Sciatic nerve (tissue), 2 donors: ENCODE data around the gene GNE. TPM values are rescaled to one million over a fixed set of nuclear protein-coding genes. Genes with fewer than 3 reads are reported as not detected.
A peak's percentile ranks its signal among the peaks of the same experiment; 100 is the strongest.
"Not testable (repeated sequence)": the region's sequence is repeated elsewhere in the genome, so short reads cannot be mapped to it uniquely, and the experiment has no call there.

Source experiments
- ATAC-seq: fragments of 200-7000 bp; cut with Tn5 transposase; one replicate; pipeline ENCODE4 v1.9.1; 2020; ENCODE audit warnings: mild to moderate bottlenecking, moderate library complexity
- DNase-seq: peaks from one replicate; pipeline ENCODE4 v3.0.0-alpha.2; 2020; ENCODE audit warnings: low spot score
- intact Hi-C: fragments of 100-400 bp; cut with DNase I; formaldehyde crosslinking; loops from one replicate; pipeline ENCODE4 v1.14.2; 2022
- total RNA-seq: library from RNA; stranded (reverse); fragmentation: NEBNext Ultra II Directional; extraction: Animal tissue kit (Norgen Biotek cat#: 25700); gene quantifications from one replicate; pipeline ENCODE4 v1.2.1, GENCODE V29; 2021
- donor health status: DM: no; HTN: no; CAD: no.
- donor health status: DM: no; HTN: no; CAD: no.

Gene GNE
- total RNA-seq, 1 donor from 2014 or later, result 26.0 TPM

GRCh38 chr9:36177571-36177970, 80.7 kb downstream of the GNE start:
- no peak for ATAC-seq
- intact Hi-C loops, result no loop called here
- DNase-seq, result no peak

- intact Hi-C loops, ATAC-seq: not testable (repeated sequence)
- peak; percentile 13 for DNase-seq
These were observed 81.8 kb downstream of the GNE start for GRCh38 chr9:36176496-36176895.

GRCh38 chr9:36175209-36175608, 83.0 kb downstream of the GNE start:
- ATAC-seq, intact Hi-C loops, DNase-seq: not testable (repeated sequence)

- ATAC-seq (no peak), DNase-seq (no peak)
- intact Hi-C loops, result no loop called here
These were observed 83.5 kb downstream of the GNE start for GRCh38 chr9:36174731-36175130.

DNA sequence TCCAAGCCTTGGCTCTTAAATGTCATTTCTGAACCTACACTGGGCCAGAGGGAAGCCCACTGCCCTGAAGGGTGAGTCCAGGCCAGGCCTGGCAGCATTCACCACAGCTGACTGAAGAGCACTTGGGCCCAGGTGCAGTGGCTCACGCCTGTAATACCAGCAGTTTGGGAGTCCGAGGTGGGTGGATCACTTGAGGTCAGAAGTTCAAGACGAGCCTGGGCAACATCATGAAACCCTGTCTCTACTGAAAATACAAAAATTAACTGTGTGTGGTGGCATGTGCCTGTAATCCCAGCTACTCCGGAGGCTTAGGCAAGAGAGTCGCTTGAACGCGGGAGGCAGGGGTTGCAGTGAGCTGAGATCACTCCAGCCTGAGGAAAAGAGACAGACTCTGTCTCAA, 84.0 kb downstream of the GNE start:
- intact Hi-C loops, result no loop called here
- no peak for ATAC-seq
- DNase-seq, result peak; percentile 25

DNA sequence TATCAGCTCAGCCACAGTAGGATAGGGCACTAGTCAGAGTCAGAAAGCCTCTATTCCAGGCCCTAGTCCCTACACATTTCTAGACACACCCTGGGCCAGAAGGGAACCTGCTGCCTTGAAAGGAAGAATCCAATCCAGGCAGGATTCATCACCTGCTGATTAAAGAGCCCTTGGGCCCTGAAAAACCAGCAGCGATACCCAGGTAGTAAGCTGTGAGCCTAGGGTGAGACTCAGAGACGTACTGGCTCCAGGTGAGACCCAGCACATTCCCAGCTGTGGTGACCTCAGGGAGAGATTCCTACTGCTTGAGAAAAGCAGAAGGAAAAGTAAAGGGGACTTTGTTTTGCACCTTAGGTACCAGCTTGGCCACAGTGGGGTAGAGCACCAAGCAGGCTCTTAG, 84.4 kb downstream of the GNE start:
- DNase-seq (peak; percentile 13), ATAC-seq (no peak)
- intact Hi-C loops, result no loop called here

DNA sequence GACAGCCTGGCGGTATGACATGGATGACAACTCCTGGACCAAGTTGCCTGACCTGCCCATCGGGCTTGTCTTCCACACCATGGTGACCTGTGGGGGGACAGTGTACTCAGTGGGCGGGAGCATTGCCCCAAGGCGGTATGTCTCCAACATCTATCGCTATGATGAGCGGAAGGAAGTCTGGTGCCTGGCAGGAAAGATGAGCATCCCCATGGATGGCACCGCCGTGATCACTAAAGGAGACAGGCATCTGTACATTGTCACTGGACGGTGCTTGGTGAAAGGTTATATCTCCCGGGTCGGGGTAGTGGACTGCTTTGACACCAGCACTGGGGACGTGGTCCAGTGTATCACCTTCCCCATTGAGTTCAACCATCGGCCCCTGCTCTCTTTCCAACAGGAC, 87.7 kb downstream of the GNE start:
- intact Hi-C loops, result no loop called here
- DNase-seq (peak; percentile 47), ATAC-seq (no peak)

GRCh38 chr9:36169708-36170107, 88.5 kb downstream of the GNE start:
- DNase-seq, result no peak
- no peak for ATAC-seq
- intact Hi-C loops, result no loop called here

GRCh38 chr9:36169166-36169565, 89.1 kb downstream of the GNE start, which contains the start of gene CCIN:
Gene CCIN, plus strand, starts transcription at chr9:36169388. Its CDS starts 115 bp downstream, at chr9:36169503.
- no peak for ATAC-seq
- DNase-seq, result no peak
- intact Hi-C loops, result no loop called here

DNA sequence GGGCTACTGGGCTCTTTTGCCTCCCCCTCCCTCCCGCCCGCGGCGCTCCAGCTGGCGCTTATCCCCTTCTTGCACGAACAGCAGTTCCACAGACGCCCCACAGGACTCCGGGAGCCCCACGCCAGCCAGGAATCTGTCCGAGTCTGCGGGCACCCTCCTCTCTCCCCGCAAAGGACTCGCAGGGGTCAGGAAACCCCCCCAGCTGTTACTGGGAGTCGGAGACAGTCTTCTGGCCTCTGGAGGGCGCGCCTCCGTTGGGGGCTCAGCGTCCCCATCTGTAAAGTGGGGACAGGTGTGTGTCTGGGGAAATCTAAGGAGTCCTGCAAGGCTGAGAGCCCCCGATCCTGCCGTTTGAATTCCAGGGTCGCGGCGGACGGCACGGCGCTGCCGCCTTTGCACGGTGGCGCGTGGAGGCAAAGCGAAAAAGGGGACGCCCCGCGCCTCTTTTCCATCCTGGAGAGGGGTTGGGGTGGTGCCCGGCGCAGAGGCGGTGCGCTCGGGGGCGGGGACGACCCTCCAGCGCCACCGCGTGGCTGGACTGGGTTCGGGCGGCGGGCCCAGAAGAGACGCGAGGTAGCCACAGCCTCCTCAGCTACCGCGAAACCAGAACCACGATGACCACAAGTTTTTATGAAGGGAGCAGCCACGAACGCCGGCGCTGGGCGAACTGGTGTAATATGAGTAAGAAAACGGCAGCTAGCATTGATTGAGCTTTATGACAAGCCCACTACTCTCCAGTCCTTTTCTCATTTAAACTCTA, 91.9 kb downstream of the GNE start:
- peak; percentile 89 for DNase-seq
- peak; percentile 91 for ATAC-seq
- intact Hi-C loops, result no loop called here

GRCh38 chr9:36165826-36166167, 92.5 kb downstream of the GNE start:
- ATAC-seq, result peak; percentile 46
- intact Hi-C loops, result no loop called here
- DNase-seq, result no peak

- ATAC-seq, result no peak
- no peak for DNase-seq
- intact Hi-C loops, result no loop called here
These were observed 93.3 kb downstream of the GNE start for GRCh38 chr9:36164989-36165388.

Other genes with a start within 250 kb of the GNE start
- gene RECK, start 221.5 kb downstream of the GNE start, total RNA-seq, result 24.0 TPM
- 14.8 TPM for gene GLIPR2, start 121.7 kb downstream of the GNE start, total RNA-seq
- gene CCIN, start 89.1 kb downstream of the GNE start, total RNA-seq, result not detected
- gene CLTA, start 67.5 kb downstream of the GNE start, total RNA-seq, result 103 TPM
- gene RNF38, start 141.8 kb upstream of the GNE start, total RNA-seq, result 59.5 TPM